Airway epithelial cell (primary cell): ENCODE results near the gene ZSCAN20. TPM values are rescaled to one million over a fixed set of nuclear protein-coding genes. Genes with fewer than 3 reads are reported as not detected.

ENCODE experiments used
- total RNA-seq: library from RNA; depleted of rRNA; stranded (reverse); fragments of >200 nt; gene quantifications from 2 replicates; pipeline ENCODE4 v1.2.3, GENCODE V29; 2015

ZSCAN20 gene
- 3.1 and 4.6 TPM in 2 replicates for total RNA-seq

GRCh38 chr1:33472269-33472980 lies at the start of gene ZSCAN20:
Gene ZSCAN20 (plus strand): TSS chr1:33472645. CDS start chr1:33479289, 6,644 bp downstream.

GRCh38 chr1:33430692-33431593 lies 41.5 kb upstream of the ZSCAN20 start, which contains the start of gene PHC2:
Gene PHC2 (minus strand): TSS chr1:33431095. CDS start chr1:33375539, 55,556 bp downstream.

Other genes with a start within 250 kb of the ZSCAN20 start
- gene ZNF362, start 216.2 kb upstream of the ZSCAN20 start, total RNA-seq: 8.5 and 8.7 TPM in 2 replicates
- not detected in 2 replicates for gene A3GALT2, start 151.5 kb upstream of the ZSCAN20 start, total RNA-seq
- 52.5 and 73.3 TPM in 2 replicates for gene PHC2, start 41.5 kb upstream of the ZSCAN20 start, total RNA-seq